ENCODE results near the gene TTC39B.

TTC39B gene

GRCh38 chr9:15121630-15122029, 185.4 kb downstream of the TTC39B start:
- no peak for DNase-seq

DNA sequence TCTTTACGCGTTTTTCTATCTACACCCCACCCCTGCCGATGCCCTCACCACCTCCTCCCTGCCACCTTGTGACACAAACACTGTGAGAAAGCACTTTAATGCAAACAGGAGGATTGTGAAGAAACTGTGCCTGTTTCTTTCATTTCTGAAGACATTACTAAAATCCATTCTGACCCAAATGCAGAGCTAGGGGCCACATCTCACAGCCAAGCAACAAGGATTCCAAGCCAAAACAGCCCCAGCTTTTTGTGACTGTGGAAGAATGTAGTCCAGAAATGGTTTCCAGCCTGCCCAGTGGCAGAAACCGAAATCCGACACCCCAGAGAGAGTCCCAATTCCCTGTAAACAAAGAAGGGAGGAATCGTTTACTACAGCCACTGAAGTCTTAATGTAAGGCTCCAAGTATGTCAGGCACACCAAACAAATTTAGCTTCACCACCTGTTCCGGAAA, 190.9 kb downstream of the TTC39B start:
- DNase-seq: peak in 1 of 2 experiments; percentile 41

GRCh38 chr9:15115702-15116101, 191.3 kb downstream of the TTC39B start:
- no peak for DNase-seq

- DNase-seq: no peak
Measured at GRCh38 chr9:15115041-15115440, 192.0 kb downstream of the TTC39B start.
